A673 (cell line): ENCODE measurements around the gene SGMS1. TPM values are rescaled to one million over a fixed set of nuclear protein-coding genes. Genes with fewer than 3 reads are reported as not detected.

Experiments used
- BruUV-seq: library from RNA; stranded (reverse); fragments of 400-500 nt; replicated peaks from 2 replicates; lab custom pipeline; 2021; lab: Mats Ljungman, UMichigan
- CTCF ChIA-PET: fragments of 300-600 bp; sonication (Branson Sonifier 250); formaldehyde crosslinking; loops from one replicate; lab custom pipeline; 2022; ENCODE audit warnings: antibody characterized with exemption; lab: Charles Lee
- POLR2A ChIA-PET: fragments of 300-600 bp; sonication (Branson Sonifier 250); formaldehyde crosslinking; loops from one replicate; lab custom pipeline; 2022; ENCODE audit warnings: antibody characterized with exemption; ENCODE audit not compliant: low non-redundant PET; lab: Charles Lee
- DNase-seq: peaks from one replicate; pipeline ENCODE4 v3.0.0-alpha.2; 2015; ENCODE audit warnings: low spot score
- H3K27ac ChIP-seq: fragments of 200-600 bp; sonication (generic); 2 replicates; pipeline ENCODE4 v1.5.1; 2016; ENCODE audit warnings: mixed run types, low read depth, mild to moderate bottlenecking, mixed read lengths, antibody characterized with exemption, low read length; ENCODE audit not compliant: poor library complexity, severe bottlenecking
- H3K27me3 ChIP-seq: fragments of 200-600 bp; sonication (generic); replicated peaks from 2 replicates; pipeline ENCODE4 v1.6.1; 2017; ENCODE audit warnings: mixed run types, low read depth, mild to moderate bottlenecking, mixed read lengths, antibody characterized with exemption, low read length; ENCODE audit not compliant: insufficient read depth, poor library complexity
- H3K36me3 ChIP-seq: fragments of 200-600 bp; sonication (generic); 2 replicates; pipeline ENCODE4 v1.6.1; 2016; ENCODE audit warnings: mixed run types, mild to moderate bottlenecking, mixed read lengths, antibody characterized with exemption, low read length; ENCODE audit not compliant: insufficient read depth, poor library complexity, severe bottlenecking
- H3K4me1 ChIP-seq: fragments of 200-600 bp; sonication (generic); 2 replicates; pipeline ENCODE4 v1.6.1; 2017; ENCODE audit warnings: mixed run types, mild to moderate bottlenecking, mixed read lengths, antibody characterized with exemption, low read length; ENCODE audit not compliant: insufficient read depth, poor library complexity, severe bottlenecking
- H3K4me3 ChIP-seq: fragments of 200-600 bp; sonication (generic); 2 replicates; pipeline ENCODE4 v1.5.1; 2016; ENCODE audit warnings: low read depth, mixed run types, mild to moderate bottlenecking, mixed read lengths, low read length; ENCODE audit not compliant: poor library complexity, severe bottlenecking
- H3K9me3 ChIP-seq: fragments of 200-600 bp; sonication (generic); 2 replicates; pipeline ENCODE4 v1.6.1; 2016; ENCODE audit warnings: mixed run types, low read depth, mild to moderate bottlenecking, mixed read lengths, antibody characterized with exemption, low read length; ENCODE audit not compliant: poor library complexity, severe bottlenecking
- CTCF ChIP-seq: fragments of 300-800, 200-600 bp; sonication (generic); conservative IDR thresholded peaks from 2 replicates; pipeline ENCODE4 v1.5.1; 2017; ENCODE audit warnings: low read depth, mild to moderate bottlenecking, antibody characterized with exemption, low read length, moderate library complexity, mixed read lengths
- EZH2 ChIP-seq: fragments of 200-600 bp; sonication (generic); IDR thresholded peaks from 2 replicates; pipeline ENCODE4 v1.6.1; 2017; ENCODE audit warnings: borderline replicate concordance, low read depth, mild to moderate bottlenecking, mixed read lengths, antibody characterized with exemption, low read length; ENCODE audit not compliant: poor library complexity, severe bottlenecking
- intact Hi-C: fragments of 100-400 bp; cut with micrococcal nuclease; formaldehyde crosslinking; loops from one replicate; pipeline ENCODE4 v1.10.0; 2022; ENCODE audit not compliant: unreplicated experiment
- total RNA-seq: library from RNA; stranded (reverse); gene quantifications from 2 replicates; pipeline ENCODE4 v1.2.3, GENCODE V29; 2021

SGMS1 gene
- total RNA-seq, 1 experiment from 2014 or later, result 13.0 TPM

- no peaks in the 10 kb centered on the region for H3K27me3 ChIP-seq
- intact Hi-C loops, result no loop called here
- H3K4me3 ChIP-seq, result no peak overlapping the region
- DNase-seq, result no peak
- no peaks in the 10 kb centered on the region for H3K36me3 ChIP-seq
- H3K27ac ChIP-seq, result no peak overlapping the region
- TF ChIP-seq EZH2 (no peak), CTCF (no peak)
- ChIA-PET POLR2A (no interaction called here), CTCF (no interaction called here)
- no peaks in the 10 kb centered on the region for H3K4me1 ChIP-seq
- no TSS peak for BruUV-seq
- no peaks in the 10 kb centered on the region for H3K9me3 ChIP-seq
These were observed 200.3 kb downstream of the SGMS1 start for GRCh38 chr10:50423448-50423847.

GRCh38 chr10:50422259-50422658, 201.5 kb downstream of the SGMS1 start:
- H3K9me3 ChIP-seq, result no peaks in the 10 kb centered on the region
- H3K27ac ChIP-seq, result no peak overlapping the region
- no peak overlapping the region for H3K4me3 ChIP-seq
- no peaks in the 10 kb centered on the region for H3K36me3 ChIP-seq
- no TSS peak for BruUV-seq
- ChIA-PET POLR2A (no interaction called here), CTCF (no interaction called here)
- intact Hi-C loops, result no loop called here
- H3K4me1 ChIP-seq, result no peaks in the 10 kb centered on the region
- H3K27me3 ChIP-seq, result no peaks in the 10 kb centered on the region
- TF ChIP-seq EZH2 (no peak), CTCF (no peak)
- no peak for DNase-seq

DNA sequence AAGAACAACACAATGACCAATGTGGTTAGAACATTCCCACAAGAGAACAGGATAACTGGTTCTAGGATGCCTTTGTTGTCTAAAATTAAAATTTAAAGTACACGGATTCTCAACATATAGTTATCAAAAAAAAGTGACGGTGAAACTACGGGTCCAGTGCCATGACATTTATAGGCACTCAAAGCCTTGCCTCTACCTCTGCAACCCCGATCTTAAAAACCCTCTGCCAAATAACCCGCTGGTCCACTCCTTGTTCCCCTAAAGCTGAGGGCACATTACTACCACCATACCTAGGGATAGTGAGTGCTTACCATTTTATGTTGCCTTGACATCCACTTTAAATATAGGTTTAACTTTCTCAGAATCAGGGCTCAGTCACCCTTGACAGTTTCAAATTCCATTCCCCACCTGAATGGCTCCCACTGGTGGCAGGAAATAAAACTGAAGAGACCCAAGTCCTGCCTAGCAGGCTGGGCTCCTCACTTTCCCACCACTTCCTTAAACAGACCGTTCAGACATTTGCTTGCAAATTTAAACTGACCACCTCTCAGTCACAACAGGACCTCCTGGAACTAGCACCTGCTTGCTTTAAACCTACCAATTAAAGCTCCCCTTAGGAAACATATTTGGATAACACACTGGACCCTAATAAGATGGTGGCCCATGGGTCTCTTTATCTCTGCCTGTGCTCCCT, 202.6 kb downstream of the SGMS1 start:
- ChIA-PET POLR2A (no interaction called here), CTCF (no interaction called here)
- Histone ChIP-seq H3K9me3 (no peaks in the 10 kb centered on the region), H3K4me1 (no peaks in the 10 kb centered on the region), H3K27ac (no peak overlapping the region), H3K4me3 (no peak overlapping the region), H3K27me3 (no peaks in the 10 kb centered on the region), H3K36me3 (no peaks in the 10 kb centered on the region)
- TF ChIP-seq CTCF, result peak; percentile 79
- no peak for TF ChIP-seq EZH2
- BruUV-seq, result no TSS peak
- DNase-seq, result peak; percentile 54
- intact Hi-C loops, result no loop called here
